Brain microvascular endothelial cell (primary cell): ENCODE results near the gene MAPK8IP3.

ENCODE experiments used
- DNase-seq: peaks from one replicate; pipeline ENCODE4 v3.0.0-alpha.2; 2020
- H3K27ac ChIP-seq: fragments of 250-450 bp; sonication (Bioruptor Pico); 2 replicates; pipeline ENCODE4 v1.5.1; 2020; ENCODE audit warnings: mild to moderate bottlenecking, moderate library complexity
- H3K27me3 ChIP-seq: fragments of 250-450 bp; sonication (Bioruptor Pico); replicated peaks from 2 replicates; pipeline ENCODE4 v1.5.1; 2020; ENCODE audit warnings: mild to moderate bottlenecking
- H3K36me3 ChIP-seq: fragments of 250-450 bp; sonication (Bioruptor Pico); replicated peaks from 2 replicates; pipeline ENCODE4 v1.5.1; 2020; ENCODE audit warnings: mild to moderate bottlenecking
- H3K4me3 ChIP-seq: 2 replicates; pipeline ENCODE4 v1.5.1; 2011; ENCODE audit warnings: low read depth, mild to moderate bottlenecking, control low read depth, low read length, moderate library complexity
- CTCF ChIP-seq: IDR thresholded peaks from 2 replicates; pipeline ENCODE4 v1.5.1; 2011; ENCODE audit warnings: low read depth, mild to moderate bottlenecking, moderate library complexity, low read length, control low read depth, inconsistent platforms; ENCODE audit errors: missing control alignments
- in situ Hi-C: cut with HindIII; loops from 2 replicates; pipeline ENCODE4 v1.10.0; 2017; ENCODE audit warnings: low sequenced_read_pairs, low pct_ligation_motif_present

MAPK8IP3 gene

DNA sequence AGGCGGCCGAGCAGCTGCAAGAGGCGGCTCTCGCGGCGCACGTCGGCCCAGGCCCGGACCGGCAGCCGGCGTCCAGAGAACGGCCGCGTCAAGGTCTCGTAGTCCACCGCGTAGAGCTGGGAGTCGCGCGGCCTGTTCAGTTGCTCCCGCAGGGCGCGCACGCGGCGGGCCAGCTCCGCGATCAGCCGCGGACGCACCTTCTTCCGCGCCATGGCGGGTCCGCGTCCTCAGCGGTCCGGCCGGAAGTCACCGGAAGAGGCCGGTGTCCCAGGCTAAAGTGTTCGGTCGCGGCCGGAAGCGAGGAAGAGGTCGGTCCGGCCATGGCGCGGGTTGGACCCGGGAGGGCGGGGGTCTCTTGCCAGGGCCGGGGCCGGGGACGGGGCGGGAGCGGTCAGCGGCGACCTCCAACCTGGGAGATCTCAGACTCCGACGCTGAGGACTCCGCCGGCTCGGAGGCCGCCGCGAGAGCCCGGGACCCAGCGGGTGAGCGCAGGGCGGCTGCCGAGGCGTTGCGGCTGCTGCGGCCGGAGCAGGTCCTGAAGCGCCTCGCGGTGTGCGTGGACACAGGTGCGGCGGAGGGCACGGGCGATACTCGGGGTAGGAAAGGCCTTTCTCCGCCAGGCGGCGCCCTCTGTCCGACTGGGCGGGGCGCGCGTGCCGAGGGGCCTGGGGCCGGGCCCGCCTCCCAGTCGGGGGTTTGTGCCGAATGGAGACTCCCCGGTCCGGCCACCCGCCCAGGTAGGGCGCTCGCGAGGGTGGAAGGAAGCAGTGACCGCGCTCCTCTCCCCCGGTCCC lies 67.1 kb downstream of the MAPK8IP3 start, which contains the start of gene MRPS34:
TSS of gene MRPS34 (minus strand) at position 227 of the 795 bp plus-strand sequence. CDS start at position 212, 15 bp downstream.
- Histone ChIP-seq H3K36me3 (peaks cover 42% of the 10 kb centered on the region), H3K27me3 (no peaks in the 10 kb centered on the region), H3K4me3 (peak within 1 kb of the TSS; percentile 79), H3K27ac (peak within 1 kb of the TSS; percentile 63)
- in situ Hi-C loops, result no loop called here
- TF ChIP-seq CTCF, result peak; percentile 60
- peak; percentile 56 for DNase-seq

GRCh38 chr16:1773703-1774447 lies 67.9 kb downstream of the MAPK8IP3 start:
- H3K4me3 ChIP-seq, result peak overlapping the region; percentile 79
- DNase-seq, result no peak
- TF ChIP-seq CTCF, result no peak
- H3K27me3 ChIP-seq, result no peaks in the 10 kb centered on the region
- in situ Hi-C loops, result no loop called here
- peaks cover 35% of the 10 kb centered on the region for H3K36me3 ChIP-seq
- H3K27ac ChIP-seq, result peak overlapping the region; percentile 63

DNA sequence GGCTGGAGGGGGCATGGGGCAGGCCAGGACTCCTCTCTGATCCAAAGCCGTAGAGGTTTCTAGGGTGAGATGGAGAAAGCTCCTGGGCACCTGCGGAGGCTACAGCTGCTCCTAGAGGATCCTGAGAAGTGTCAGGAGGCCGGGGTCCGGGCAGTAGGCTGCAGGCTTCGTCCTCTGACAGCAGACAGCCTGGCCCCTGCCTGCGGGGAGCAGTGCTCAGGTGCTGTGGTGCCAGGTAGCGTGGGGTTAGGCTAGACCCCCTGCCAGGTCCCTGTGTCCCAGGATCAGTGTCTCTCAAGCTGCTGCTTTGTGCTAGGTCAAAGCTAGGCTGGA lies 68.4 kb downstream of the MAPK8IP3 start:
- DNase-seq, result no peak
- Histone ChIP-seq H3K27ac (no peak overlapping the region), H3K27me3 (no peaks in the 10 kb centered on the region), H3K4me3 (no peak overlapping the region), H3K36me3 (peaks cover 29% of the 10 kb centered on the region)
- no peak for TF ChIP-seq CTCF
- in situ Hi-C loops, result no loop called here

GRCh38 chr16:1775006-1775845 lies 69.2 kb downstream of the MAPK8IP3 start:
- Histone ChIP-seq H3K4me3 (no peak overlapping the region), H3K27me3 (no peaks in the 10 kb centered on the region), H3K27ac (no peak overlapping the region), H3K36me3 (peaks cover 32% of the 10 kb centered on the region)
- no peak for DNase-seq
- in situ Hi-C loops, result no loop called here
- no peak for TF ChIP-seq CTCF

- H3K36me3 ChIP-seq, result peaks cover 37% of the 10 kb centered on the region
- no peak for TF ChIP-seq CTCF
Observed at GRCh38 chr16:1775846-1776671, 70.1 kb downstream of the MAPK8IP3 start.

More at GRCh38 chr16:1775846-1776671, 70.1 kb downstream of the MAPK8IP3 start:
- H3K4me3 ChIP-seq, result no peak overlapping the region
- in situ Hi-C loops, result no loop called here
- no peak for DNase-seq
- H3K27me3 ChIP-seq, result no peaks in the 10 kb centered on the region
- no peak overlapping the region for H3K27ac ChIP-seq
